Astrocyte (in vitro differentiated cells and primary cell): ENCODE data around the gene KRTCAP2. TPM values are rescaled to one million over a fixed set of nuclear protein-coding genes. Genes with fewer than 3 reads are reported as not detected.

Source experiments
- DNase-seq: peaks from one replicate; pipeline ENCODE4 v3.0.0-alpha.2; 2010; ENCODE audit warnings: low read depth
- FAIRE-seq: peaks from 2 replicates; lab custom pipeline; 2011; peaks lifted over from hg19 to GRCh38; lab: Jason Lieb, UNC
- H2AFZ ChIP-seq: 2 replicates; pipeline ENCODE4 v1.6.0; 2012; ENCODE audit warnings: low read depth, low read length, inconsistent platforms
- H3K27ac ChIP-seq: 2 replicates; pipeline ENCODE4 v1.5.1; 2011; ENCODE audit warnings: low read depth, low read length, inconsistent platforms
- H3K27me3 ChIP-seq: 2 replicates; pipeline ENCODE4 v1.6.0; 2011; ENCODE audit warnings: low read length, inconsistent platforms; ENCODE audit not compliant: insufficient read depth
- H3K36me3 ChIP-seq: 2 replicates; pipeline ENCODE4 v1.5.1; 2011; ENCODE audit warnings: low read length, inconsistent platforms; ENCODE audit not compliant: insufficient read depth
- H3K4me1 ChIP-seq: 2 replicates; pipeline ENCODE4 v1.5.1; 2011; ENCODE audit warnings: low read length, inconsistent platforms; ENCODE audit not compliant: insufficient read depth
- H3K4me2 ChIP-seq: 2 replicates; pipeline ENCODE4 v1.6.0; 2012; ENCODE audit warnings: low read length, inconsistent platforms
- H3K4me3 ChIP-seq: 2 replicates; pipeline ENCODE4 v1.5.1; 2011; ENCODE audit warnings: low read depth, mild to moderate bottlenecking, low read length, inconsistent platforms; ENCODE audit not compliant: insufficient read depth
- H3K79me2 ChIP-seq: 2 replicates; pipeline ENCODE4 v1.6.0; 2012; ENCODE audit warnings: mild to moderate bottlenecking, low read length, inconsistent platforms; ENCODE audit not compliant: insufficient read depth
- H3K9ac ChIP-seq: 2 replicates; pipeline ENCODE4 v1.6.0; 2012; ENCODE audit warnings: mild to moderate bottlenecking, low read length, inconsistent platforms
- H3K9me3 ChIP-seq: 2 replicates; pipeline ENCODE4 v1.5.1; 2012; ENCODE audit warnings: low read depth, mild to moderate bottlenecking, low read length, inconsistent platforms; ENCODE audit not compliant: insufficient read depth
- H4K20me1 ChIP-seq: 2 replicates; pipeline ENCODE4 v1.6.0; 2012; ENCODE audit warnings: low read length, inconsistent platforms; ENCODE audit not compliant: insufficient read depth
- H3K27ac Mint-ChIP-seq: one replicate; pipeline ENCODE4 v1.8.0; 2021; ENCODE audit warnings: mild to moderate bottlenecking, mixed read lengths; ENCODE audit not compliant: unreplicated experiment
- H3K27me3 Mint-ChIP-seq: one replicate; pipeline ENCODE4 v1.8.0; 2021; ENCODE audit warnings: low read depth, mixed read lengths; ENCODE audit not compliant: unreplicated experiment
- H3K36me3 Mint-ChIP-seq: one replicate; pipeline ENCODE4 v1.8.0; 2021; ENCODE audit warnings: low read depth, mixed read lengths; ENCODE audit not compliant: unreplicated experiment
- H3K4me1 Mint-ChIP-seq: one replicate; pipeline ENCODE4 v1.8.0; 2021; ENCODE audit warnings: low read depth, mixed read lengths; ENCODE audit not compliant: unreplicated experiment
- H3K4me3 Mint-ChIP-seq: one replicate; pipeline ENCODE4 v1.8.0; 2021; ENCODE audit warnings: mild to moderate bottlenecking, moderate library complexity, mixed read lengths; ENCODE audit not compliant: unreplicated experiment
- H3K9me3 Mint-ChIP-seq: one replicate; pipeline ENCODE4 v1.8.0; 2021; ENCODE audit warnings: mild to moderate bottlenecking, mixed read lengths; ENCODE audit not compliant: unreplicated experiment
- CTCF ChIP-seq: IDR thresholded peaks from 2 replicates; pipeline ENCODE4 v1.5.1; 2011; ENCODE audit warnings: low read depth, mild to moderate bottlenecking, inconsistent platforms, low read length, moderate library complexity; ENCODE audit not compliant: insufficient read depth
- EZH2 ChIP-seq: IDR thresholded peaks from 2 replicates; pipeline ENCODE4 v1.6.1; 2012; ENCODE audit warnings: mild to moderate bottlenecking, low read length, inconsistent platforms; ENCODE audit not compliant: insufficient read depth
- total RNA-seq: library from RNA; stranded (reverse); gene quantifications from 2 replicates; pipeline ENCODE4 v1.2.1, GENCODE V29; 2021

KRTCAP2 gene
- total RNA-seq, 1 donor from 2014 or later, result 161 TPM

GRCh38 chr1:155127105-155127966 lies 45.8 kb downstream of the KRTCAP2 start, which contains the start of gene EFNA1:
Gene EFNA1 (plus strand): TSS chr1:155127876. CDS start chr1:155127978, 102 bp downstream.
- Histone ChIP-seq H3K27ac (no peak within 1 kb of the TSS), H4K20me1 (no peaks in the 10 kb centered on the region), H3K4me3 (peak within 1 kb of the TSS; percentile 55), H3K4me1 (peaks cover 44% of the 10 kb centered on the region), H3K36me3 (no peaks in the 10 kb centered on the region), H3K27me3 (peaks cover 48% of the 10 kb centered on the region), H2AFZ (peak within 1 kb of the TSS; percentile 81), H3K79me2 (no peaks in the 10 kb centered on the region), H3K4me2 (peak within 1 kb of the TSS; percentile 90), H3K9ac (peak within 1 kb of the TSS; percentile 77), H3K9me3 (no peaks in the 10 kb centered on the region)
- H3K27me3 Mint-ChIP-seq, result peaks cover 1% of the 10 kb centered on the region
- peak within 1 kb of the TSS; percentile 95 for H3K27ac Mint-ChIP-seq
- FAIRE-seq (no peak), DNase-seq (peak; percentile 36)
- H3K9me3 Mint-ChIP-seq, result no peaks in the 10 kb centered on the region
- TF ChIP-seq CTCF (no peak), EZH2 (no peak)
- peaks cover 44% of the 10 kb centered on the region for H3K4me1 Mint-ChIP-seq
- H3K36me3 Mint-ChIP-seq, result peaks cover 5% of the 10 kb centered on the region
- H3K4me3 Mint-ChIP-seq, result peak within 1 kb of the TSS; percentile 87

GRCh38 chr1:155126556-155127104 lies 46.5 kb downstream of the KRTCAP2 start:
- H2AFZ ChIP-seq, result peak overlapping the region; percentile 72

More at GRCh38 chr1:155126556-155127104, 46.5 kb downstream of the KRTCAP2 start:
- no peaks in the 10 kb centered on the region for H3K36me3 ChIP-seq
- FAIRE-seq, result no peak
- no peaks in the 10 kb centered on the region for H3K9me3 Mint-ChIP-seq
- H3K4me2 ChIP-seq, result peak overlapping the region; percentile 90
- peaks cover 48% of the 10 kb centered on the region for H3K27me3 ChIP-seq
- H3K36me3 Mint-ChIP-seq, result peaks cover 1% of the 10 kb centered on the region
- TF ChIP-seq EZH2 (peak; percentile 34), CTCF (no peak)
- no peak overlapping the region for H3K27ac ChIP-seq
- H4K20me1 ChIP-seq, result no peaks in the 10 kb centered on the region
- H3K79me2 ChIP-seq, result no peaks in the 10 kb centered on the region
- peak; percentile 35 for DNase-seq
- H3K4me1 ChIP-seq, result peaks cover 44% of the 10 kb centered on the region
- peak overlapping the region; percentile 48 for H3K4me3 ChIP-seq
- H3K9ac ChIP-seq, result peak overlapping the region; percentile 49
- H3K4me1 Mint-ChIP-seq, result peaks cover 42% of the 10 kb centered on the region
- H3K27ac Mint-ChIP-seq, result peak overlapping the region; percentile 95
- peak overlapping the region; percentile 87 for H3K4me3 Mint-ChIP-seq
- no peaks in the 10 kb centered on the region for H3K9me3 ChIP-seq
- H3K27me3 Mint-ChIP-seq, result peaks cover 3% of the 10 kb centered on the region
